ENCODE data around the gene NISCH. TPM values are rescaled to one million over a fixed set of nuclear protein-coding genes. Genes with fewer than 3 reads are reported as not detected.

NISCH gene
- total RNA-seq, 4 donors from 2014 or later: 65.7 to 150 (median 128) TPM

DNA sequence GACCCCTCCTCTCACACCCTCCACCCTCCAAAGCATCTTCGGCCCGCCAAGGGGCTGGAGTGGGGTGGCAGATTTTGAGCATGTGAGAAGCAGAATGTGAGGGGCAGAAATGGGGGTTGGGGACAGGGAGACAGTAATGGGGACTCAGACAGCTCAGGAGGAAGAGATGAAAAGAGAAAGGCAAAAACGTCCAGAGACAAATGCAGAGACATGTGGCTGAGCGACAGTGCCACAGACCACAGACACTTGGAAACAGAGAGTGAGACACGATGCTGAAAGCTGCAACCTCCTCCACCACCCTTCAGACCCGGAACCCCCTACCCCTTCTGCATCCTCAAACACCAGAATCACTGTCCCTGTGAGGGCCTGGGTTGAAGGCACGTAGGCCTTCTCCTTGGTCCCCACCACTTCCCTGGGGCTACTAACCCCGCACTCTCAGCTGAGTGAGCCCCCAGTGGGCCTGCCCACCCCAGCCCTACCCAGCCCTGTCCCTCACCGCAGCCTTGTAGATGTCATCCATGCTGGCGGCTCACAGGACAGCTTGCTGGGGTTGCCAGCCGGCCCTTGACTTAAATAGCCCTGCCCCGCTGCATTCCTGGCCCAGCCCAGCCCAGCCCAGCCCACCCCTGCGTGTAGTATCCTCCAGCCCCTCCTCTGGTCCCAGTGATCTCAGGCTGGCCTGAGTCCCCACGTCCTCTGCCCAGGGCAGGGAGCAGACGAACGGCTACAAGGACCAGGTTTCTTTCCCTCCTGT is 1.7 kb upstream of the NISCH start, which contains the start of gene TNNC1:
TNNC1 (minus strand) TSS at position 546 of the 754 bp plus-strand sequence; CDS start at position 520, 26 bp downstream.
- Histone ChIP-seq H3K9me3 (no peaks in the 10 kb centered on the region), H3K4me1 (peaks cover 7 to 9% (median 8%) of the 10 kb centered on the region in 4 donors), H3K27ac (peak within 1 kb of the TSS; percentile 82 to 92 (median 84)), H3K36me3 (peaks cover 0 to 12% (median 0%) of the 10 kb centered on the region in 3 donors), H3K4me3 (peak within 1 kb of the TSS; percentile 65 to 95 (median 82)), H3K27me3 (no peaks in the 10 kb centered on the region)
- peak in 1 of 3 donors; percentile 41 for DNase-seq
- TF ChIP-seq, protein P1, sequence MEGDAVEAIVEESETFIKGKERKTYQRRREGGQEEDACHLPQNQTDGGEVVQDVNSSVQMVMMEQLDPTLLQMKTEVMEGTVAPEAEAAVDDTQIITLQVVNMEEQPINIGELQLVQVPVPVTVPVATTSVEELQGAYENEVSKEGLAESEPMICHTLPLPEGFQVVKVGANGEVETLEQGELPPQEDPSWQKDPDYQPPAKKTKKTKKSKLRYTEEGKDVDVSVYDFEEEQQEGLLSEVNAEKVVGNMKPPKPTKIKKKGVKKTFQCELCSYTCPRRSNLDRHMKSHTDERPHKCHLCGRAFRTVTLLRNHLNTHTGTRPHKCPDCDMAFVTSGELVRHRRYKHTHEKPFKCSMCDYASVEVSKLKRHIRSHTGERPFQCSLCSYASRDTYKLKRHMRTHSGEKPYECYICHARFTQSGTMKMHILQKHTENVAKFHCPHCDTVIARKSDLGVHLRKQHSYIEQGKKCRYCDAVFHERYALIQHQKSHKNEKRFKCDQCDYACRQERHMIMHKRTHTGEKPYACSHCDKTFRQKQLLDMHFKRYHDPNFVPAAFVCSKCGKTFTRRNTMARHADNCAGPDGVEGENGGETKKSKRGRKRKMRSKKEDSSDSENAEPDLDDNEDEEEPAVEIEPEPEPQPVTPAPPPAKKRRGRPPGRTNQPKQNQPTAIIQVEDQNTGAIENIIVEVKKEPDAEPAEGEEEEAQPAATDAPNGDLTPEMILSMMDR (IDR thresholded peaks at IDR 0.05): no peak
- no peak for TF ChIP-seq POLR2A (IDR thresholded peaks at IDR 0.05)

DNA sequence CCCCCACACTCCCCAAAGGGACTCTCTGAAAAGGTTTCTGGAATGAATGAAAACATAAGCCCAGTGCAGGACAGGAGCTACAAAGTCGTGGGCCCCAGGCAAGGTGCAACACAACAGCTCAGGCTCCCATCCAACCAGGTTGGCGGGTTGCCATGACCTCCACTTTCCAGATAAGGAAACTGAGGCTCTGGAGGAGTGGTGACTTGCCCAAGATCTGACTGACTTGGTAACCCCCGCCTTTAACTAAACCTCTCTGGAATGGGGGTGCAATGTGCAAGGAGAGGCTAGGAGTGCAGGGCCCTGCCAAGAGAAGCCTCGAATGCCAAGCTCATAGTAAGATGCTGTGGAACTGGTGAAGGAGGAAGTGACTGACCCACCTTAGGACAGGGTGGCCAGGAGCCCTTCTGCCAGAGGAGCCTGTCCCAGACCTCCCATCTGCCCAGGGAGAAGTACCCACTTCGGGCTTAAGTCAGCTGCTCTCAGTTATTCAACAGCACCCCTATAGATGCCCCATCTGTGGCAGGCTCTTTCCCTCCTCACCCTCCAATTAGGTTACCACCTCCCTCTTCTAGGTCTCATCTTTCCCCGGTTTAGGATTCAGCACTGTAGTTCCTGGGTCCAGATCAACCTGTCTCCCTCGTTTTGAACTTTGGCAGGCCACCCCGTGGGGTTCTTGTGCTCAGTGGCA is 1.0 kb upstream of the NISCH start:
- peak overlapping the region in 3 of 4 donors; percentile 77 to 95 (median 86) for H3K4me3 ChIP-seq
- no peaks in the 10 kb centered on the region for H3K9me3 ChIP-seq
- H3K36me3 ChIP-seq: peaks cover 0 to 19% (median 0%) of the 10 kb centered on the region in 3 donors
- no peak for TF ChIP-seq POLR2A (IDR thresholded peaks at IDR 0.05)
- TF ChIP-seq, protein P1 (IDR thresholded peaks at IDR 0.05): no peak
- peak overlapping the region; percentile 82 to 92 (median 84) for H3K27ac ChIP-seq
- H3K4me1 ChIP-seq: peaks cover 7 to 9% (median 8%) of the 10 kb centered on the region in 4 donors
- peak in 1 of 3 donors; percentile 44 for DNase-seq
- H3K27me3 ChIP-seq: no peaks in the 10 kb centered on the region

GRCh38 chr3:52454938-52455282 is 494 bp upstream of the NISCH start:
- no peak for DNase-seq
- H3K27ac ChIP-seq: peak overlapping the region; percentile 82 to 92 (median 84)
- H3K4me1 ChIP-seq: peaks cover 7 to 9% (median 8%) of the 10 kb centered on the region in 4 donors
- H3K27me3 ChIP-seq: no peaks in the 10 kb centered on the region
- H3K9me3 ChIP-seq: no peaks in the 10 kb centered on the region
- TF ChIP-seq POLR2A (IDR thresholded peaks at IDR 0.05): no peak
- TF ChIP-seq, protein P1 (IDR thresholded peaks at IDR 0.05): no peak
- peak overlapping the region; percentile 65 to 95 (median 82) for H3K4me3 ChIP-seq
- H3K36me3 ChIP-seq: peaks cover 0 to 24% (median 0%) of the 10 kb centered on the region in 3 donors

GRCh38 chr3:52456169-52456799 is 880 bp downstream of the NISCH start:
- Histone ChIP-seq H3K27me3 (no peaks in the 10 kb centered on the region), H3K4me3 (peak overlapping the region; percentile 65 to 95 (median 82)), H3K4me1 (peaks cover 7 to 9% (median 8%) of the 10 kb centered on the region in 4 donors), H3K36me3 (peaks cover 0 to 38% (median 0%) of the 10 kb centered on the region in 3 donors), H3K27ac (peak overlapping the region; percentile 82 to 92 (median 84)), H3K9me3 (no peaks in the 10 kb centered on the region)
- peak in 1 of 3 donors; percentile 48 for DNase-seq
- TF ChIP-seq, protein P1 (IDR thresholded peaks at IDR 0.05): no peak

DNA sequence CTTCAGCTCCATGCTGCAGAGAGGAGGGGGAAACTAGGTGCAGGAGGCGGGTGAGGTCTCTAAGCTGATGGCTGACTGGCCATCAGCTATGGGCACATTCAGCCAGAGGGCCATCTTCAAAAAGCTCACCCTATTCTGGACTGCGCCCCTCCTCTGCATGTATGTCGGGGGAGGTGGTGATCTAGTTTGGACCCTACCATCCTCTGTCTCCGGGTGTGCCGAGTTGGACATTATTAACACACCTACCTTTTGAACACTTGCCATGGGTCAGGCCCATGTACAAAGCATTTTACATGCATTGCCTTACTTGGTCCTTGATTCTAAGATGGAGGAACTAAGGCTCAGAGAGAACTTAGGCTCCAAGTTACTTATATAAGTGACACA is 1.4 kb downstream of the NISCH start:
- Histone ChIP-seq H3K4me1 (peaks cover 7 to 9% (median 8%) of the 10 kb centered on the region in 4 donors), H3K27me3 (no peaks in the 10 kb centered on the region), H3K4me3 (peak overlapping the region in 3 of 4 donors; percentile 77 to 95 (median 86)), H3K9me3 (no peaks in the 10 kb centered on the region), H3K27ac (peak overlapping the region in 3 of 4 donors; percentile 82 to 92 (median 86)), H3K36me3 (peaks cover 0 to 43% (median 0%) of the 10 kb centered on the region in 3 donors)
- TF ChIP-seq, protein P1 (IDR thresholded peaks at IDR 0.05): no peak
- TF ChIP-seq POLR2A (IDR thresholded peaks at IDR 0.05): no peak
- DNase-seq: peak in 1 of 3 donors; percentile 39
